SKM-1 treated with dmso at 0.1 percent for 144 hours (cell line): ENCODE measurements around the gene TOMM5.
"Not testable (repeated sequence)": the region's sequence is repeated elsewhere in the genome, so short reads cannot be mapped to it uniquely, and the experiment has no call there.

ENCODE experiments used
- DNase-seq: peaks from one replicate; lab custom pipeline; 2025; ENCODE audit not compliant: unreplicated experiment; lab: John Stamatoyannopoulos, UW

The TOMM5 gene

DNA sequence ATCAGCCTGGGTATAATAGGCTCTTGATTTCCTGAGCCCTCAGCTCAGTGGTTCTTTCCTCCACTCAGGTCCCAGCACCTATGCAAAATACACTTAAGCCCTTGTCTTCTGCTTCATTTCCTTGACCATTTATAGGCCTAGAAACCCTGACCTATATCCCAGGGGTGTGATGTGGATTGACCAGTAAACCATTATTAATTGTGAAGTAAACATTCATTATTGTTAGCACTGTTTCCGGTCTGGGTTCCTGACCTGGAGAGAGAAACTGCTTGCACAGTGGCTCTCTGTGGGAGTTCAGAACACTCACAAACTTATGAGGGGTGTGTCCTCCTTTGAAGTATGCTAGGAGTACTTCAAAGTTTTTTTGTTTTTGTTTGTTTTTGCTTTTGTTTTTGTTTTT lies 19.6 kb upstream of the TOMM5 start:
- no peak for DNase-seq

DNA sequence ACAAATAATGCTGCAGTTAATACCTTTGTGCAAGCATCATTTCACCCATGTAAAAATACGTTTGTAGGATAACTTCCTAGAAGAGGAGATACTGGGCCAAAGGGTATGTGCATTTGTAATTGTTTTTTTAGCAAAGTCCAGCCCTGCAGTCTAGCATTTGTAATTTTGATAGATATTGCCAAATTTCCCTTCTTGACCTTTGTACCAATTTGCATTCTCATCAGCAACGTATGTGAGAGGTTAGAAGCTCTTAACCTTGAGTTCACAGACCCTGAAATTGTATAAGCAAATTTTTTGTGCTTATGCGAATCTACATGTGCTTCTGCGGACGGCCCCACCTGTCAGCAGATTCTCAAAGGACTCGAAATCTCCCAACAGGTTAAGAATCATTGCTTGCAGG lies 18.6 kb upstream of the TOMM5 start:
- DNase-seq: no peak

DNA sequence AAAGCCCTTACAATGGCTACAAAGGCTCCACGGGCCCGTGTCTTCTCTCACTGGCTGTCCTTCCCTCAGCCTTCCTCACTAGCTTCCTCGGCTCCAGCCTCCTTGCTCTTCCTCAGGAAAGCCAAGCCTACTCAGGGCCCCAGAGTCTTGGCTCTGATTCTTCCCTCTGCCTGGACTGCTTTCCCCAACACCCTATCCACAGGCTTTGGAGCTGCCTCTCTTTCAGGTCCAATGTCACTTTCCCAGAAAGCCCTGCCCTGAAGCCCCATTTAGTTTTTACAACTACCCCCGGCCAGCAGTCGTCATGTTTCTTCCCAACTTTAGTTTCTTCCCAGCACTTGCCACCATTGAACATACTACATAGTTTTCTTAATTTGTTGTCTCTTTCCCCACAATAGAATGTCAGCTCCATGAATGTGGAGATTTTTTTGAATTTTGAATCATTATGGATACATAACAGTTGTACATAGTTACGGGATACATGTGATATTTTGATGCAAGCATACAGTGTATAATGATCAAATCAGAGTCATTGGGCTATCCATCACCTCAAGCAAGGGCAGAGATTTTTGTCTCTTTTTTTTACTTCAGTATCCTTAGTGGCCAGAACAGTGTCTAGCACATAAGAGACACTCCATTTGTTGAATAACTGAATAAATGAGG lies 17.5 kb upstream of the TOMM5 start:
- DNase-seq: no peak

DNA sequence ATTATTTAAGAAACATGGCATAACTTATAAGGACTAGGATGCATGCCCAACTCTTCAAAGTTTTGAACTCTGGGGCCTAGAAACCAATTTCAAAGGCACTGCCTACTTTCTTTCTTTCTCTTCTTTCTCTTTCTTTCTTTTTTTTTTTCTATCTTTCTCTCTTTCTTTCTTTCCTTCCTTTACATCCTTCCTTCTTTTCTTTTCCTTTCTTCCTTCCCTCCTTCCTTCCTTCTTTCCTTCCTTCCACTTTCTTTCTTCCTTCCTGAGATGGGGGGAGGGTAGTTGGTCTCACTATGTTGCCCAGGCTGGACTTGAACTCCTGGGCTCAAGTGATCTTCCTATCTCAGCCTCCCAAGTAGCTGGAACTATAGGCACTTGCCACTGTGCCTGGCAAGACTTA lies 15.9 kb upstream of the TOMM5 start:
- DNase-seq: no peak

DNA sequence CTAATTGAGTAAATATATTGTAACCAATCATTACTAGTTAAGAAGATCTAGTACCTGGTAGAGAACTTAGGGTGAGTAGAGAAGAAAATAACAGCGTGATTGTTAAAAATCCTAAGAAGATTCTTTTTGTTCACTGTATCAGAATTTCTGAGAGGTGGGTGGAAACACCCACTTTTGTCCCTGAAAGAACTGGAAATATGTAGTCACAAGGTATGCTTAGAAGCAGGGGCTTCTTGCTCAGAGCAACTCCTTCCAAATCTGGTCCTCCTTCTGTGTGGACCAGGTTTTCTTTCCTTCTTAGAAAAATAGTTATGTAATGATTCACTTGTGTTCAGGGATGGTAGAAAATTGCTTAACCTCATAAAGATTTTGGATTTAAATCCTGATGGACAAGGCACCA lies 11.9 kb upstream of the TOMM5 start:
- no peak for DNase-seq

DNA sequence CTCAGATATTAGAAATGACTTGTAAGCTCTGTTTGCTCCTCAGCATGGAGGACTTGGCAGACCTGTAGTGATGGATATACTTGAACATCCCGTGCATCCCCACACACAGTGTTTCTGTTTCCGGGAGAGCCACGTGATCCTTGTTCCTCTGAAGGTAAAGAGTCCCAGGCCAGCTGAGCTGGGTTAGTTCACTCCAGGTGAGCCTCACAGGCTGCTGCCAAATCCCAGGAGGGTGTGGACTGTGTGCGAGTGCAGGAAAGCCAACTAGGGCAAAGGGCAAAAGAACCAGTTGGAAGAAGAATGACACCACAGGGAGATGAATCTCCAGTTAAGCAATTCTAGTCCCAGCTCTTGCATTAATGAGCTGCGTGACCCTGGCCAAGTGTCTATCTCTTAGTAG lies 10.4 kb upstream of the TOMM5 start:
- DNase-seq: no peak

DNA sequence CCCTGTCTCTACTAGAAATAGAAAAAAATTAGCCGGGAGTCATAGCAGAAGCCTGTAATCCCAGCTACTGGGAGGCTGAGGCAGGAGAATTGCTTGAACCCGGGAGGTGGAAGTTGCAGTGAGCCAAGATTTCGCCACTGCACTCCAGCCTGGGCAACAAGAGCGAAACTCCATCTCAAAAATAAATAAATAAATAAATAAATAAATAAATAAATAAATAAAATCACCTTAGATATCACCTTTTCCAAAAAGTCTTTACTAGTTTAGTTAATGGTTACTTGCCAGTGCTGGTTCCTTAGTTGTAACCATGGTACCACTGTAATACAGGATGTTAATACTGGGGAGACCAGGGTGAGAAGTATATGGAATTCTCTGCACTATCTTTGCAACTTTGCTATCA lies 9.7 kb upstream of the TOMM5 start:
- not testable (repeated sequence) for DNase-seq

DNA sequence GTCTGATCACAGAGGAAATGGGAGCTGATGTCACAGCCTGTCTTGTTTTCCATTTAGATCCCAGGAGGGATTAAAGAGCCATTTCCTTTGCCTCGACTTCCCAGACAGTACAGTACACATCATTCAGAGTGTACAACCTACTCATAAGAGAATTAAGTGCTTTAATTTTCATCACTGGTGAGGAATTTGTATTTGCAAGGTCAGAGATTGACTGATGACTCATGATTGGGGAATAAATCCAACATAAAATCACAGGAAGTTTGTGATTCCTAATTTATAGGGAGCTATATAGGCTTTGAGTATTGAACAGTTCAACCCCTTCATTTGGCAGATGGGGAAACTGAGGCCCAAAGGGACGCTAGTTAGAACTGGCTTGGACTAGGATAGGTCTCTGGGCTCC lies 4.1 kb upstream of the TOMM5 start:
- DNase-seq: no peak

DNA sequence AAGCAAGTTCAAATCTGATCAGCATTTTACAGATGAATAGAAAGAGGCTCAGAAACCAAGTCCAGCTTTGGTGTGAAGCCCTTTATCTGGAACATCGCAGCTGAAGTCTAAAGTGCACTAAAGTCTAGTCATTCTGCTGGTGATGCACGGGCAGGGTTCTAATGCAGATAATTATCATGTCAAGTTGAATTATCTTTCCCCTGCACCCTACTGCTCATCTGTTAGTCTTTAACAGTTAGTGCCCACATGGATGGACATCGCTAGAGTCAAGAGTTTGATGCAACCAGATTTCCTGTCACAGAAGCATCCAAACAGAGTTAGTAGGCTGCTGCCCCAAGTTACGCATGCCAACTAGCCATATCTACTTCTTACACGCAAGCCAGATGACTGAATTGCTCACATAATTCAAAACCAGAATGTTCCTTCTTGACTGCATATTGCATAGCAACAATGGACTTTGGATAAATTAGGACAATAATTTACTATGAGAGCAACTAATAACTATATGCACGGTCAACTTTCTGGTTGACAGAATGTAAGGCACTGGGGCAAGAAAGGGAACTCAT lies 1.6 kb upstream of the TOMM5 start:
- no peak for DNase-seq

DNA sequence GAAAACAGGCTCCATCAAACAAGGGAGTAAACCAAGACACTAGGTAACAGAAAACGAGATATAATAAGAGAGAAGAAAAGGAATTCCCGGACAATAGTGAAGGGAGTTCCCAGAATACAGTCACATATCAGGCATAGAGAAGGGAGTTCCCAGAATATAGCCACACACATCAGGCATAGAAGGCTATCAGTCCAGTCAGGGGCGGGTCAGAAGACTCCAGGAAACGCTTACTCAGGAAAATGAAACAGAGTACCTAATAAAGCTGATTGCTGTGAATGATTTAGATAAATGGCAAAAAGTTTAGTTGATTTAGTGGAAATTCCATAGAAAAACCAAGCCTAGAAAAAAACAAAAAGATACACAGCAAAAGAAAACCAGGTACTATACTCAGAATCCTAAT lies 4.9 kb downstream of the TOMM5 start:
- no peak for DNase-seq

DNA sequence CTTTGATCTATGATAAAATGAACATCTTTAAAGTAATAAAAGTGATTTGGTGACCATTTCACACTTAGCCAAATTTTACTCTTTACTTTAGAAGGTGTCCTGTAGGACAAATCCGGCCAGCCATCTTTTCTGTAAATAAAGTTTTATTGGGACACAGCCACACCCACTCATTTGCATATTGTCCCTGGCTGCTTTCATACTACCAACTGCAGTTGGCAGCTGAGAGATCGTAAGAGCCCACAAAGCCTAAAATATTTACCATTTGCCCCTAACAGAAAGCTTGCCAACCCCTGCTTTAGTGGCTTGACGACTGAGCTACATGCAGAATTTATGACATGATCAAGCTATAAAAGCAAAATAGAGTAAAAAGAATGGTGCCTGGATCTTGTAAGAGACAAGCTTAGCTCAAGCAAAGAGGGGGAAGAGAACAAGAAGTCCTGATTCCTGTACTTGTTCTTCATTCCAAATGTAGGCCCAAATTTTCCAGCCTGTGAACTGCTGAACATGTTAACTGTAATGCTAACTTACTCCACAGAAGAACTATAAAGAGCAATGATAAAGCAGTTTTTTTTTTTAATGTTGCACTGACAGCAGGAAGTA lies 8.8 kb downstream of the TOMM5 start:
- DNase-seq: no peak

DNA sequence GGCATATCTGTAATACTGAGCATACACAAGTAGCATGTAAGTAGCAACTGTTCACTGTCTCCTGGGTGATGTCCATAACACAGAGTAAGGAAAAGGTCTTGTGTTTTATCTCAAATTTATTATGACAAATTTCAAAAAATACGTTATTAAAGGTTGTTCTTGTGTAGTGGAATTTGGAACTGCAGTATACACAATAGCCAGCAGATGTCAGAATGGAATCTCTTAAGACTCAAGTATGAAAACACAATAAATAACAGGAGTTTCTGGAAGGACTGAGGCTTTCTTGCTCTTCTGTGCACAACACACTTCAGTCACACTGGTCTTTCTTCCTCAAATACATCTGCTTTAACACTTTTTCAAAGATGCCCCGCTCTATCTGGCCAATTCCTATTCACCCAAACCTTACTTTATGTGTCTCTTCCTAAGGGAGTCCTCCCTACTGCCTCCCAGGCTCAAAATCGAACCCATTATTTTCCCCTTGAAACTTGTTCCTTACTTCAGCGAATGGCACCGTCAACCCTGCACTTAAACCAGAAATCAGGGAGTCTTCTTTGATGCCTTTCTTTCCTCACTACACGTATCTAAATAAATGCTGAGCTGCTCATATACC lies 9.7 kb downstream of the TOMM5 start:
- peak; percentile 33 for DNase-seq

DNA sequence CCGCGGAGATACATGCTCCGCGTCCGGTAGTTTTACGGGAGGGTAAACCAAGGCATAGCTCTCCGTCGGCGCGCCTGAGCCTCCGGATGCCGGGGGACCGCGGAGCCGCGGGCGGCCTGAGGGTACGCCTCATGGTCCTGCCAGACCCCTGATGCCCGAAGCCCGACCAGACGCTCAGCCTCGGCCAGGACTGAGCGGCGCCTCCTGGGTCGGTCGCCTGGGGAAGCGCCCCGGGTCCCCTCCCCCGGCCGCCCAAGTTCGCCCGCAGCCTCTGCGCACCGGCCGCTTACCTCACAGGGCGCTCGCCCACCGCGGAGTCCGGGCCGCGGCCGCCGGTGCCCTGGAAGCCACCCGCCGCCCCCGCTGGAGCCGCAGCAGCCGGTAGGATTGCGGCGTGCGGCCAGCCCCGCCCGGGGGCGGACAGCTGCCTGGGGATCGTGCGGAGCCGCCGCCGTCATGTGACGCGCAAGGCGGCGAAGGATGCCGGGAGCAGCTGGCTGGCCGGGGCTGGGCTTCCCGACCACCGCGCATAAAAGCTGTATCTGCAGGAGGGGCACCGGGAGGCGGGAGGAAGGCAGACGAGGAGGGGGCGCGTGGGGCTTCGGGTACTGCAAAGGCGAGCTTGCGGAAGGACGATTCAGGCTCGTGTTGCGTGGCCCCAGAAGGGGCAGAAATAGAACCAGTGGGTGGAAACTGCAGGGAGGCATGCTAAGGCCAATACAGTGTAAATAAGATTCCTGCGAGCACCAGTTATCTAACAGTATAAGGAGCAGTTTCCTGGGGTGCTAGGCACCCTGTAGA lies 16.3 kb downstream of the TOMM5 start, which contains the start of gene FBXO10:
Gene FBXO10, minus strand, starts transcription at position 460 of the 801 bp plus-strand sequence. CDS start 34,612 bp downstream, outside the sequence.
- no peak for DNase-seq

DNA sequence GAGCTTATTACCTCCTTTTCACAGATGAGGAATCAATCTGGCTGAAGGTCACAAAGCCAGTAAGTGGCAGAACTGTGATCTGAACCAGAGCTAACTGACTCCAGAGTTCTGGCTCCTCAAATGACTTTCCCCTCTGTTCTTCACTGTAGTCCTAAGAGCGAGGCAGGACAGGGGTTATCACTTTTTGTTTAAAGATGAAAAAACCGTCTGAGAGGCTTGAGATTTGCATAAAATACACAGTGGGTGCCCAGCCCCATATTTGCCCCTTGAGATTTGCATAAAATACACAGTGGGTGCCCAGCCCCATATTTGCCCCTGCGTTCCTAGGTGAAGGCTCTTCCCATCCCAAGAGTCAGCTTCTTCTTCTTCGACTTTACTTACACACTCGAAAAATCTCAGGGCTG lies 16.9 kb downstream of the TOMM5 start:
- no peak for DNase-seq

DNA sequence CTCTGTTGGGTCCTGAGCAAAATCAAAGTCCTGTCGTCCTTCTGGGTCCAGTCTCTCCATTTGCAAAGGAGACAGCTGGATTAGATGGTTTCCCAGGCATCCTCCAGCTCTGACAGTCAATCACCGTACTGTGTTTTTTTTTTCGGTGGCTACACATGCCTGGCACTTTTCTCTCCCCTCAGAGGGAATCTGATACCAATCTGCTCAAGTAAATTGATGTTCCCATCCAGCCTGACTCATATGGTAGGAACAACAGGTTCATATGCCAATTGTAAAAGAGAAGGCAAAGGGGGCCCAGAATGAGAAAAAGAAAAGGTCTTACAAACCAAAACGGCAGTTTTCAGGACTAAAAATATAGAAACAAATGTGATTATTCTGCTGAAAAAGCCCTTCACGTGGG lies 17.4 kb downstream of the TOMM5 start:
- DNase-seq: no peak

DNA sequence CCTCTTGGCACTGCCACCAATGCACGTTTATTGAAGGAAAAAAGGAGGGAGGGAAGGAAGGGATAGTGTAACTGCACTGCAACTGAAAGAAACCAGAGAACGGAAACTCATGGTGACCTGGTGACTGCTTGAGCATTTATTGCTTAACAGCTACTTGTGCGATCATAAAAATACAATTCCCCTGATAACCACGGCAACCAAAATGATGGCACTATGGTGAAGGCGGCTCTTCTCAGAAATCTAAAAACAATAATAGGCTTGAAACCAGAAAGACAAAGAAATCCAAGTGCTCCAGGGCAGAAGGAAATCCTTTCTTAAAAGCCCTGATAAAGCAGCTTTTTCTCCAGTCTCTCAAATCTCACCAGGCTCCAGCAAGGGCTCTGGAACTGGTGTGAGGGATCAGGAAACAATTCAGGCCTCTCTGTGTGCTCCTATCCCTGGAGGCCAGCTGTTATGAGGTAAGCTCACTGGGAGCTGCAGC lies 18.1 kb downstream of the TOMM5 start:
- no peak for DNase-seq

DNA sequence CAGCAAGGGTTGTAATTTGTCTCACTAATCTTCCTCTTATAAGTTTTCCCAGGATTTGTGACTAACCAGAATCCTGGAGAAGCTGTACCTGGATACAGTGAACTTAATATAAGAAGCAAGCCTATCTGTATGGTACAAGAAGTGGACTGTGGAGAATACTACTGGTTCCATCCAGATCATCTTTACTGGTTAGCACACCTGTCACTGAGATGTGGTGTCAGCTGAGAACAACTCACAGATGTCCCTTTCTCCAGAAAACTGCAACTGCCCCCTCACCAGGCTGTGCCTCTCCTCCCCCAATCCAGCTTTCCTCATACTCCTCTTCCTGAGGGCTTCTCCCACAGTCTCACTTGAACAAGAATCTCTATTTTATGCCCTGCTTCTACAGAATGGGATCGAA lies 21.1 kb downstream of the TOMM5 start:
- DNase-seq: no peak

DNA sequence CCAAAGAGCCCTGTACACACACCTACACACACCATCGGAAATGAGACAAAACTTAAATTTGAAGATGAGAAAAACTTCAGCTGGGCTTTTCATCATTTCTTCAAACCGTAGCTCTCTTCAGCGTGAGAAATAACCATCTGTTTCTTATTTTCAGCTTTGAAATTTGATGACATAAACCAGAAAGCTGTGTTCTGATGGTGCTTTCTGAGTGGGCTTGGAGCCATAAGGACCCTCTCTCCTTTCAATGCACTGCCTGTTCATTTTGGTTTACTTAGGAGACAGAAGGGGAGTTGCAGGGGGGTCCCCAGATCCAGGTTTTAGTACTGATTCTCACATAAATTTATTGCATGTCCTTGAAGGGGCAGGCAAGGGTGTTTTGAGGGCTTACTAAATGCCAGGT lies 25.7 kb downstream of the TOMM5 start:
- no peak for DNase-seq

DNA sequence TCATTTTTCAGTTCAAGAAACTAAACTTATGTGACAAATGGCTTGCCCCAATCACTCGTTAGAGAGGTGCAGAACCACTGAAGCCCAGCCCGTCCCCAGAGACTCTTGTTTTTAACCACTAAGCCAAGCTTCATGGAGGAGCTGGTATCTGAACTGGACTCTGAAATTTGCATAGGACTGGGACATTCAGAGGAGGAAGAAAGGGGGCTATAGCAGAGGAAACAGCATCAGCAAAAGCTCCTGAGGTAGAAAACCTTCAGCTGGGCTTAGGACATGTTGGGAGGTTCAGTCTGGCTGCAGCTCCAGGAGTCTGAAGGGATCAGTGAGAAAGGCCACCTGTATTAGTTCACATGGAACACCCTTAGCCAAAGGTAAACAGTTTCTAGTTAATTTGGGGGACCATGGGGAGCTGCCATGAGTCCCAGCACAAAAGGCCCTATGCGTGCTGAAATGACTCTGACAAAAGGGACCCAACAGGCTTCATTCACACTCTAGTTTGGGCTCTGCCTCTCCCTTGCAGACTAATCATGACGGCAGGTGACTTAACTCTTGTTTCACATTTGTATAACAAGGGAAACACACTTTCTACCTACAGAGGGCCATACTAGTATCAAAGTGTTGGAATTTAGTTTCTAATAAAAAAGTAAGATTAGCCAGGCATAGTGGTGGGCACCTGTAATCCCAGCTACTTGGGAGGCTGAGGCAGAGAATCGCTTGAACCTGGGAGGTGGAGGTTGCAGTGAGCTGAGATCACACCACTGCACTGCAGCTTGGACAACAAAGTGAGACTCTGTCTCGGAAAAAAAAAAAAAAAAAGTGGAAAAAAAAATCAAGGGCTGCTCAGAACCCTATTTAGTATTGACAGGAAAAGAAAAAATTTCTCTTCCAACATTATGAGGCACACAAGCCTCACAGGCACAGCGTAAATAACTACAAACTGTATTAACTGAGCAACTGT lies 26.5 kb downstream of the TOMM5 start:
- DNase-seq: no peak

DNA sequence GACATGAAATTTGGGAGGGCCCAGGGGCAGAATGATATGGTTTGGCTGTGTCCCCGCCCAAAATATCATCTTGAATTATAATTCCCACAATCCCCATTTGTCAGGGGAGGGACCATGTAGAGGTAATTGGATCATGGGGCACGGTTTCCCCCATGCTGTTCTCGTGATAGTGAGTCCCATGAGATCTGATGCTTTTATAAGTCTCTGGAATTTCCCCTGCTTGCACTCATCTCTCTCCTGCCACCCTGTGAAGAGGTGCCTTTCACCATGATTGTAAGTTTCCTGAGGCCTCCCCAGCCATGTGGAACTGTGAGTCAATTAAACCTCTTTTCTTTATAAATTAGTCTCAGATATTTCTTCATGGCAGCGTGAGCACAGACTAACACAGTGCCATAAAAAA lies 27.5 kb downstream of the TOMM5 start:
- DNase-seq: no peak
